GM13976 (cell line): ENCODE measurements around the gene SNX9.

Experiments
- DNase-seq: peaks from one replicate; pipeline ENCODE4 v3.0.0; 2012; ENCODE audit warnings: low spot score
- in situ Hi-C: fragments of 300-500 bp; cut with MboI; formaldehyde crosslinking; loops from one replicate; pipeline ENCODE4 v1.12.0; 2022; ENCODE audit warnings: low sequenced_read_pairs, mixed read lengths, inconsistent platforms; ENCODE audit not compliant: unreplicated experiment
- TF ChIP-seq, protein P1 (sequence below): IDR thresholded peaks from 2 replicates; pipeline ENCODE4 v1.5.1; 2012; ENCODE audit warnings: borderline replicate concordance, mild to moderate bottlenecking; ENCODE audit not compliant: insufficient read depth; ENCODE audit errors: extremely low read depth, missing control alignments, control extremely low read depth

Gene SNX9

DNA sequence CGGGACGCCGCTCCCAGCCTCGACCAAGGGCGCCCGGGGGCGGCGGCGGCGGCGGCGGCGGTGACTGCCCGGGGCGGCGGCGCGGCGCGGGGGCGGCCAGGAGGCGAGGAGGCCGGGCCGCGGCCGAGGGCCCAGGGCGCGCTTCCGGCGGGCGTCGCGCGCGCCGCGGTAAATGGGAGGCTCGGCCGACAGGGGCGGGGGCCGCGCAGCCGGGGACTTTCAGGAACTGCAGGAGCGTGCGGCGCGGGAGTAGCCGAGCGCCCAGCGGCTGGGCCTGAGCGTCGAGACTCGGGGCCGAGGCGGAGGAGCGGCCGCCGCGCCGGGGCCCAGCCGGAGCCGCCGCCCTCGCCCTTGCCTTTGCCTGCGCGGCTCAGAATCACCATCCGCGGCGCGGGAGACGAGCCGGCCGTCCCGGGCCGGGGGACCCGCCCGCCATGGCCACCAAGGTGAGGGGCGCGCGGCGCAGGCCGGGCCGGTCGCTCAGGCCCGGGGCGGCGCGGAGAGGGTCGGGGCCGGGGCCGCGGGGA lies at the start of gene SNX9:
Gene SNX9, plus strand, starts transcription at position 246 of the 527 bp plus-strand sequence. Its CDS starts 189 bp downstream, at position 435.
- DNase-seq: peak; percentile 82
- TF ChIP-seq, protein P1, sequence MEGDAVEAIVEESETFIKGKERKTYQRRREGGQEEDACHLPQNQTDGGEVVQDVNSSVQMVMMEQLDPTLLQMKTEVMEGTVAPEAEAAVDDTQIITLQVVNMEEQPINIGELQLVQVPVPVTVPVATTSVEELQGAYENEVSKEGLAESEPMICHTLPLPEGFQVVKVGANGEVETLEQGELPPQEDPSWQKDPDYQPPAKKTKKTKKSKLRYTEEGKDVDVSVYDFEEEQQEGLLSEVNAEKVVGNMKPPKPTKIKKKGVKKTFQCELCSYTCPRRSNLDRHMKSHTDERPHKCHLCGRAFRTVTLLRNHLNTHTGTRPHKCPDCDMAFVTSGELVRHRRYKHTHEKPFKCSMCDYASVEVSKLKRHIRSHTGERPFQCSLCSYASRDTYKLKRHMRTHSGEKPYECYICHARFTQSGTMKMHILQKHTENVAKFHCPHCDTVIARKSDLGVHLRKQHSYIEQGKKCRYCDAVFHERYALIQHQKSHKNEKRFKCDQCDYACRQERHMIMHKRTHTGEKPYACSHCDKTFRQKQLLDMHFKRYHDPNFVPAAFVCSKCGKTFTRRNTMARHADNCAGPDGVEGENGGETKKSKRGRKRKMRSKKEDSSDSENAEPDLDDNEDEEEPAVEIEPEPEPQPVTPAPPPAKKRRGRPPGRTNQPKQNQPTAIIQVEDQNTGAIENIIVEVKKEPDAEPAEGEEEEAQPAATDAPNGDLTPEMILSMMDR: no peak
- in situ Hi-C loops: no loop called here

DNA sequence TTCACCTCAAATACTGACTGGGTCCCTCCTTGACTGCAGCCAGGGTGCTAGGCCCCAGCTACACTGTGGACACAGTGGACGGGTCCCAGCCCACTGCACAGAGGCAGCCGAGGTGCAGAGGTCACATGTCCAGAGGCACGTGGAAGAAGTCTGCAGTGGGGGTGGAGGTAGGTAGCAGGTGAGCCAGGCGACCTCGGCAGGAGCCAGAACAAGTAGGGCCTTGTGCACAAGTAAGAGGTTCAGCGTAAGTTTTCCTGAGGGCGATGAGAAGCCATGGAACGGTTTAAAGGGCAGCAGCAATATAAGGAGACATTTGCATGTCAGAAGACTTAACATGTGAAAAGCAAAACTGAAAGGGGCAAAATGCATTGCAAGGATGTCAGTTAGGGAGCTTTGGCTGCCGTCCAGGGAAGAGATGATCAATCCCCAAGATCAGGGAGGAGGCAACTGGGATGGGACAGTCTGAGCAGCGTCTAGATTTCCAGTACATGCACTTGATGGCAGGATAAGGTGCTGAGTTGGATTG lies 49.7 kb upstream of the SNX9 start:
- TF ChIP-seq, protein P1: no peak
- no peak for DNase-seq
- in situ Hi-C loops: no loop called here

DNA sequence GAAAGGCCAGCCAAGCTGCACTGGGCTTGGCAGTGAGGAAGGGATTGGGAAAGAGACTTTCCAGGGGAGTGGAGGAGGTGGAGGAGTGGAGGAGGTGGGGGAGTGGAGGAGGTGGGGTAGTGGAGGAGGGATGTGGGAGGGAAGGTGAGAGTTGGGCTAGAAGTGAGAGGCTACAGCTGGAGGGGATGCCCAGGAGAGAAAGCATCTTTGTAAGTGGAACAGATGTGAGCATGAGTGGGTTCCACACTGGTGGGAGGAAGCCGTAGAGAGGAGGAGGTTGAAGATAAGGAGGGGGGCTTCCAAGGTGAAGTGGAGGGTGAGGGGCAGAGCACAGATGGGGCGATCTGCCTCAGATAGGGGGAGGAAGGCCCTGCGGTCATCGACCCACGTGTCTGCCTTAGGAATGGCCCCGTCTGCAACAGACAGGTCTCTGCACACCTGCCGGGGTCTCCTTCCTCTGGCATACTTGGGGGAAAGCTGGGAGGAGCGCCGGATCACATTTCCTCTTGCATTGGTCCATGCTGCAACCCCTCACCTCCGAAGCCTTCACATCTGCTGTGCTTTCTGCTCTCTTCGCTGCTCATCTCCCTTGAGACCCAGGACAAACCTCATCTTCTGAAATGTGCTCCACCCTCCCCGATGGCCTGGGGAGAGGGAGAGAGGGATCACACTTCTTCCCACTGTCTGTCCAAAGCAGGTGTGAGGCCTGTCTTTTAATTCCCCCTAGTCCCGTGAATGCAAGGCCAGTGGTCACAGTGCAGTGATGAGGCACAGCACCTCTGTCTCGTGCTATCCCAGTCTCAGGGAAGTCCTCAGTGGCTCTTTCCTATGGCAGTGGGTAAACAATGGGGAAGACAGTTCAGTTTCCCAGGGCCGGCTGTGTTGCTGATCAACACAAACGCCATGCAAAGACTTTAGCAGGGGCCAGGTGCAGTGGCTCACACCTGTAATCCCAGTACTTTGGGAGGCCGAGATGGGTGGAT lies 48.6 kb upstream of the SNX9 start:
- peak; percentile 81 for DNase-seq
- in situ Hi-C loops: no loop called here
- TF ChIP-seq, protein P1: no peak

DNA sequence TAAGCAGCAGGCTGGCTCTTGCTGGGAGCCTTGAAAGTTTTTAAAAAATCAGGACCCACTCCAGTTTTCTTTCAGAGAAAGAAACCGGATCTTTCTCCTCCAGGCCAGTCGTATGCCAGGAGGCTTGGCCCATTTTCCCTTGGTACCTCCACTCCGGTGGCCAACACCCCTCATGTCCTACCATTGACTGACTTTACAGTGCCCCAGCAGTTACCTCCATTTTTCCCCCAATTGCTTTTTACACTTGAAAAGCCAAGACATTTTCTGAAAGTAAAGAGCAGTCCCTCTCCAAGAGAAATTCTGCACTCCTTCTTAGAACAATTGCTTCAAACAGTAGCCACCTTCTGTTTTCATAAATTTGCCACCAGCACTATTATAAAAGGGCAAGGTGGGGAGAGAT lies 47.7 kb upstream of the SNX9 start:
- TF ChIP-seq, protein P1: no peak
- no peak for DNase-seq
- in situ Hi-C loops: no loop called here

DNA sequence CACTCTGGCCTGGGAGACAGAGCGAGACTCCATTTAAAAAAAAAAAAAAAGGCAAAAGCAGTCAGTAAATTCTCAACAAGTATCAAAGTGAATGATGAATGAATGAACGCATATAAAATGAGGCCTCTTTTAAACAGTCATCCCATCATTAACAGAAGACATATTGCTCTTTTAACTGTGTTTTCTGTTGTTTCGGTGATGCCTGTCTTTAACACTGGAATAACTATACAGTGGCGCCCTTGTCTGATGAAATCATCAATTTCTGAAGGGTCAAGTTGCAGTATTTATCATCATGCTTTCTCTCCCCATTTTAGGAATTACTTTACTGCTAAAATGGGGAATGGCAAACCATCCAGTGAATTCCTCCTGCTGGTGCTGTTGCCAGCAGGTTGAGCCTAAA lies 45.7 kb upstream of the SNX9 start:
- TF ChIP-seq, protein P1: no peak
- in situ Hi-C loops: no loop called here
- no peak for DNase-seq

DNA sequence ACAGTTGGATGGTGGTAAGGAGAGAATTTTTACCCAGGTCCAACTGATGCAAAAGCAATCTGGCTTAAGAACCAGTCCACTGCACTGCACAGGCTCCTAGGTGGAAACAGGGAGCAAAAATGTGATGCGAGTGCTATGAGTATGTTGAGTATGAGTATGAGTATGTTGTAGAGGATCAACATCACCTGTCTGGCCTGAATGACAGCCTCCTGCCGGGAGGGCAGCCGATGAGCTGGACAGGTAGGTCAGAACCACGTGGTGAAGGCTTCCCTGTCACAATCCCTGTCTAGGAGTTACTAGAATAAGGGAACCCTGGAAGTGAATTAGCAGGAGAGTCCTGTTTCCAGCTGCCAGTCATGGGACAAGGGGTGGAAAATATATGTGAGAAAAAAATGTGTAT lies 44.3 kb upstream of the SNX9 start:
- DNase-seq: no peak
- in situ Hi-C loops: no loop called here
- TF ChIP-seq, protein P1: no peak
